Neural progenitor cell (in vitro differentiated cells): ENCODE results near the gene CYP11A1. TPM values are rescaled to one million over a fixed set of nuclear protein-coding genes. Genes with fewer than 3 reads are reported as not detected.

Source experiments
- DNase-seq: peaks from one replicate; pipeline ENCODE4 v3.0.0-alpha.2; 2016; ENCODE audit warnings: low spot score
- H2AFZ ChIP-seq: fragments of 200-600 bp; sonication (generic); replicated peaks from 2 replicates; pipeline ENCODE4 v1.6.1; 2016; ENCODE audit warnings: antibody characterized with exemption
- H3F3A ChIP-seq: fragments of 200-600 bp; sonication (generic); 2 replicates; pipeline ENCODE4 v1.6.1; 2016; ENCODE audit warnings: antibody characterized with exemption, low read depth
- H3K27ac ChIP-seq: fragments of 200-600 bp; sonication (generic); 2 replicates; pipeline ENCODE4 v1.5.1; 2016; ENCODE audit warnings: mild to moderate bottlenecking
- H3K27me3 ChIP-seq: fragments of 200-600 bp; sonication (generic); 2 replicates; pipeline ENCODE4 v1.6.1; 2016; ENCODE audit warnings: mild to moderate bottlenecking, moderate library complexity
- H3K36me3 ChIP-seq: fragments of 200-600 bp; sonication (generic); 2 replicates; pipeline ENCODE4 v1.5.1; 2016
- H3K4me1 ChIP-seq: fragments of 200-600 bp; sonication (generic); 2 replicates; pipeline ENCODE4 v1.6.1; 2016; ENCODE audit warnings: mixed run types
- H3K4me2 ChIP-seq: fragments of 200-600 bp; sonication (generic); 2 replicates; pipeline ENCODE4 v1.6.1; 2016
- H3K4me3 ChIP-seq: fragments of 200-600 bp; sonication (generic); 2 replicates; pipeline ENCODE4 v1.5.1; 2016
- H3K79me2 ChIP-seq: fragments of 200-600 bp; sonication (generic); 2 replicates; pipeline ENCODE4 v1.6.1; 2016; ENCODE audit warnings: low read depth
- H3K9ac ChIP-seq: fragments of 200-600 bp; sonication (generic); 2 replicates; pipeline ENCODE4 v1.6.1; 2016
- H3K9me3 ChIP-seq: fragments of 200-600 bp; sonication (generic); 2 replicates; pipeline ENCODE4 v1.5.1; 2016; ENCODE audit warnings: low read depth
- H4K20me1 ChIP-seq: fragments of 200-600 bp; sonication (generic); 2 replicates; pipeline ENCODE4 v1.6.1; 2016; ENCODE audit warnings: low read depth
- H3K27ac Mint-ChIP-seq: 3 replicates; pipeline ENCODE4 v1.8.0; 2021; ENCODE audit warnings: mixed read lengths
- H3K27me3 Mint-ChIP-seq: 2 replicates; pipeline ENCODE4 v1.8.0; 2022; ENCODE audit warnings: low read depth, mild to moderate bottlenecking, inconsistent platforms, moderate library complexity, mixed read lengths; ENCODE audit not compliant: insufficient read depth
- H3K36me3 Mint-ChIP-seq: 3 replicates; pipeline ENCODE4 v1.8.0; 2021; ENCODE audit warnings: mixed read lengths
- H3K4me1 Mint-ChIP-seq: 3 replicates; pipeline ENCODE4 v1.8.0; 2021; ENCODE audit warnings: mixed read lengths
- H3K4me3 Mint-ChIP-seq: 3 replicates; pipeline ENCODE4 v1.8.0; 2021; ENCODE audit warnings: mild to moderate bottlenecking, moderate library complexity, mixed read lengths
- H3K9me3 Mint-ChIP-seq: 3 replicates; pipeline ENCODE4 v1.8.0; 2020; ENCODE audit warnings: mixed read lengths
- CTCF ChIP-seq: fragments of 200-600 bp; sonication (generic); IDR thresholded peaks from 2 replicates; pipeline ENCODE4 v1.5.1; 2017; ENCODE audit warnings: antibody characterized with exemption, mild to moderate bottlenecking
- EZH2 ChIP-seq: fragments of 200-600 bp; sonication (generic); IDR thresholded peaks from 2 replicates; pipeline ENCODE4 v1.6.1; 2017; ENCODE audit warnings: antibody characterized with exemption, mild to moderate bottlenecking, moderate library complexity
- EZH2phosphoT487 ChIP-seq: fragments of 200-600 bp; sonication (generic); IDR thresholded peaks from 2 replicates; pipeline ENCODE4 v1.6.1; 2017; ENCODE audit warnings: antibody characterized with exemption
- total RNA-seq: library from RNA; depleted of rRNA; stranded (reverse); fragments of >200 nt; gene quantifications from 2 replicates; pipeline ENCODE4 v1.2.3, GENCODE V29; 2015; ENCODE audit warnings: low replicate concordance

CYP11A1 gene
- total RNA-seq, 1 donor from 2014 or later = 0.99 TPM

GRCh38 chr15:74332611-74333010 is 34.8 kb downstream of the CYP11A1 start:
- H3K79me2 ChIP-seq = no peaks in the 10 kb centered on the region
- no peaks in the 10 kb centered on the region for H3K4me1 ChIP-seq
- TF ChIP-seq CTCF = no peak
- TF ChIP-seq EZH2 = no peak
- TF ChIP-seq EZH2phosphoT487 = no peak
- H3K9ac ChIP-seq = no peak overlapping the region
- no peak overlapping the region for H3K4me3 ChIP-seq
- H3K36me3 Mint-ChIP-seq = peaks cover 3% of the 10 kb centered on the region
- no peaks in the 10 kb centered on the region for H3K27me3 ChIP-seq
- H3K9me3 ChIP-seq = no peaks in the 10 kb centered on the region
- no peaks in the 10 kb centered on the region for H3K36me3 ChIP-seq
- peaks cover 7% of the 10 kb centered on the region for H3K9me3 Mint-ChIP-seq
- H3K27ac ChIP-seq = no peak overlapping the region
- H3K4me3 Mint-ChIP-seq = no peak overlapping the region
- H2AFZ ChIP-seq = no peak overlapping the region
- no peak overlapping the region for H3K27ac Mint-ChIP-seq
- H3K27me3 Mint-ChIP-seq = peaks cover 10% of the 10 kb centered on the region
- peaks cover 18% of the 10 kb centered on the region for H3K4me1 Mint-ChIP-seq
- H3F3A ChIP-seq = no peaks in the 10 kb centered on the region
- H4K20me1 ChIP-seq = no peaks in the 10 kb centered on the region
- H3K4me2 ChIP-seq = no peak overlapping the region
- DNase-seq = no peak

DNA sequence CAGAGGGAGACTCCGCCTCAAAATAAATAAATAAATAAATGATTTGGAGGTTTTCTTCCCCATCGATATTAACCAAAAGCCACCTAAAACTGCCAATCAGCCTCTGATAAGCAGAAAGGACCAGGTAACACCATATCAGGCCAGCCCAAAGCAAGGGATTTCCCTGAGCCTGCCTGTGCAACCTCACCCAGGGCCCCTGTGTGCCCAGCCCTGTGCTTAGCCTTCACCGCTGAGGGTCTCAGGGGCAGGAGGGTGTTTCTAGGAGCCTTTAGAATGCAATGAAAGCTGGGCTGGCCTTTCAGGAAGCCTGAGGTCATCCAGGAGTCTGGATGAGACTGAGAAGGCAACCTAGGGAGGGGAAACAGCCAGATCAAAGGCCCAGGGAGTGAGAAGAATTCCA is 35.4 kb downstream of the CYP11A1 start:
- Histone ChIP-seq H3K9ac (no peak overlapping the region), H3K36me3 (no peaks in the 10 kb centered on the region), H3F3A (no peaks in the 10 kb centered on the region), H4K20me1 (no peaks in the 10 kb centered on the region), H2AFZ (no peak overlapping the region), H3K4me3 (no peak overlapping the region), H3K4me2 (no peak overlapping the region), H3K9me3 (no peaks in the 10 kb centered on the region), H3K79me2 (no peaks in the 10 kb centered on the region), H3K4me1 (no peaks in the 10 kb centered on the region), H3K27ac (no peak overlapping the region), H3K27me3 (no peaks in the 10 kb centered on the region)
- TF ChIP-seq EZH2phosphoT487 (no peak), EZH2 (no peak), CTCF (no peak)
- peaks cover 7% of the 10 kb centered on the region for H3K9me3 Mint-ChIP-seq
- no peak overlapping the region for H3K27ac Mint-ChIP-seq
- peaks cover 23% of the 10 kb centered on the region for H3K4me1 Mint-ChIP-seq
- no peak for DNase-seq
- no peak overlapping the region for H3K4me3 Mint-ChIP-seq
- H3K36me3 Mint-ChIP-seq = peaks cover 3% of the 10 kb centered on the region
- H3K27me3 Mint-ChIP-seq = peaks cover 10% of the 10 kb centered on the region

DNA sequence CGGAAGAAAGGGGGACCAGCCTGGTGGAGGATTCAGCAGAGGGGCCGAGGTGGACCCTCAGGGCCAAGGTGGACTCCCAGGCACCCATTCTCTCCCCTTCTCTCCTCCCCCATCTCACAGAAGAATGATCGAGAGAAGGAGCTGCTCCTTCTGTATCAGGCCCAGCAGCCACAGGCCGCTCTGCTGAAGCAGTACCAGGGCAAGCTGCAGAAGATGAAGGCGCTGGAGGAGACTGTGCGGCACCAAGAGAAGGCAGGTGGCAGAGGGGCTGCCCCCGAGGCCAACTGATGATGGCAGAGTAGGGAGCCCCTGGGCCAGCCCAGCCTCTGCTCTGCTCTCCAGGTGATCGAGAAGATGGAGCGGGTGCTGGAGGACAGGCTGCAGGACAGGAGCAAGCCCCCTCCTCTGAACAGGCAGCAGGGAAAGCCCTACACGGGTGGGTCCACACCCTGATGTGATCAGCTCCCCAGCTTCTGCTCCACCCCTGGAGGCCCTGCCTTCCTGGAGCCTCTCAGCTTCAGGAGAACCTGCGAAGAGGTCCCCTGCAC is 36.5 kb downstream of the CYP11A1 start:
- no peaks in the 10 kb centered on the region for H3K27me3 ChIP-seq
- Mint-ChIP-seq H3K36me3 (peaks cover 3% of the 10 kb centered on the region), H3K27ac (no peak overlapping the region), H3K4me3 (no peak overlapping the region), H3K4me1 (peaks cover 25% of the 10 kb centered on the region), H3K27me3 (peaks cover 5% of the 10 kb centered on the region), H3K9me3 (peaks cover 7% of the 10 kb centered on the region)
- H3F3A ChIP-seq = no peaks in the 10 kb centered on the region
- no peaks in the 10 kb centered on the region for H3K36me3 ChIP-seq
- H3K4me3 ChIP-seq = no peak overlapping the region
- H3K9me3 ChIP-seq = no peaks in the 10 kb centered on the region
- no peak overlapping the region for H2AFZ ChIP-seq
- DNase-seq = no peak
- TF ChIP-seq CTCF = no peak
- TF ChIP-seq EZH2phosphoT487 = no peak
- TF ChIP-seq EZH2 = no peak
- no peak overlapping the region for H3K9ac ChIP-seq
- H4K20me1 ChIP-seq = no peaks in the 10 kb centered on the region
- H3K4me1 ChIP-seq = no peaks in the 10 kb centered on the region
- no peak overlapping the region for H3K27ac ChIP-seq
- no peak overlapping the region for H3K4me2 ChIP-seq
- no peaks in the 10 kb centered on the region for H3K79me2 ChIP-seq
